SK-N-SH treated with all-trans-retinoic acid at 6 μM for 48 hours (cell line): ENCODE results near the gene PVALB.

Experiments used
- ATAC-seq: fragments of 200-7000 bp; cut with Tn5 transposase; 3 replicates; pipeline ENCODE4 v1.9.1; 2020; ENCODE audit warnings: mild to moderate bottlenecking, moderate library complexity
- ARNTL ChIP-seq: fragments of 450-650 bp; formaldehyde crosslinking; IDR thresholded peaks from 2 replicates; pipeline ENCODE4 v1.5.0; 2020; ENCODE audit warnings: low read depth, mild to moderate bottlenecking, moderate library complexity, borderline replicate concordance
- BACH2 ChIP-seq: fragments of 250-450 bp; sonication (Bioruptor Pico); IDR thresholded peaks from 2 replicates; pipeline ENCODE4 v1.9.0; 2021; ENCODE audit warnings: mild to moderate bottlenecking, borderline replicate concordance
- CSDC2 ChIP-seq: fragments of 250-450 bp; sonication (Bioruptor Pico); IDR thresholded peaks from 2 replicates; pipeline ENCODE4 v1.5.0; 2020; ENCODE audit warnings: mild to moderate bottlenecking, moderate library complexity
- CSRNP3 ChIP-seq: fragments of 250-450 bp; sonication (Bioruptor Pico); IDR thresholded peaks from 2 replicates; pipeline ENCODE4 v1.5.1; 2021; ENCODE audit warnings: mild to moderate bottlenecking, moderate library complexity
- GLIS3 ChIP-seq: fragments of 250-450 bp; sonication (Bioruptor Pico); IDR thresholded peaks from 2 replicates; pipeline ENCODE4 v1.5.0; 2020; ENCODE audit warnings: mild to moderate bottlenecking, moderate library complexity
- ISL1 ChIP-seq: fragments of 250-450 bp; sonication (Bioruptor Pico); IDR thresholded peaks from 2 replicates; pipeline ENCODE4 v2.1.2; 2022; ENCODE audit warnings: mild to moderate bottlenecking, moderate library complexity
- OSR1 ChIP-seq: fragments of 250-450 bp; sonication (Bioruptor Pico); IDR thresholded peaks from 2 replicates; pipeline ENCODE4 v1.8.0; 2022; ENCODE audit warnings: moderate library complexity, mild to moderate bottlenecking, inconsistent platforms
- POU6F1 ChIP-seq: fragments of 250-450 bp; sonication (Bioruptor Pico); IDR thresholded peaks from 2 replicates; pipeline ENCODE4 v1.8.0; 2021; ENCODE audit warnings: low read depth, mild to moderate bottlenecking, moderate library complexity, borderline replicate concordance
- PPARA ChIP-seq: fragments of 250-450 bp; sonication (Bioruptor Pico); IDR thresholded peaks from 2 replicates; pipeline ENCODE4 v1.5.0; 2020; ENCODE audit warnings: mild to moderate bottlenecking, borderline replicate concordance
- RARB ChIP-seq: fragments of 250-450 bp; sonication (Bioruptor Pico); IDR thresholded peaks from 2 replicates; pipeline ENCODE4 v1.8.0; 2021; ENCODE audit warnings: mild to moderate bottlenecking, moderate library complexity
- SNAI2 ChIP-seq: fragments of 250-450 bp; sonication (Bioruptor Pico); IDR thresholded peaks from 2 replicates; pipeline ENCODE4 v1.5.0; 2020; ENCODE audit warnings: mild to moderate bottlenecking, moderate library complexity
- TCF4 ChIP-seq: fragments of 250-450 bp; sonication (Bioruptor Pico); IDR thresholded peaks from 2 replicates; pipeline ENCODE4 v1.8.0; 2021; ENCODE audit warnings: mild to moderate bottlenecking, moderate library complexity, borderline replicate concordance
- ZFP3 ChIP-seq: fragments of 250-450 bp; sonication (Bioruptor Pico); IDR thresholded peaks from 2 replicates; pipeline ENCODE4 v1.5.0; 2020; ENCODE audit warnings: mild to moderate bottlenecking, moderate library complexity
- ZNF565 ChIP-seq: fragments of 450-650 bp; formaldehyde crosslinking; conservative IDR thresholded peaks from 2 replicates; pipeline ENCODE4 v1.5.0; 2020; ENCODE audit warnings: low read depth, mild to moderate bottlenecking, moderate library complexity
- ZNF70 ChIP-seq: fragments of 450-650 bp; formaldehyde crosslinking; IDR thresholded peaks from 2 replicates; pipeline ENCODE4 v1.5.0; 2020; ENCODE audit warnings: mild to moderate bottlenecking, moderate library complexity
- ZNF8 ChIP-seq: fragments of 450-650 bp; formaldehyde crosslinking; IDR thresholded peaks from 2 replicates; pipeline ENCODE4 v1.5.0; 2020; ENCODE audit warnings: mild to moderate bottlenecking, moderate library complexity
- TF ChIP-seq, protein P1 (sequence below): fragments of 250-450 bp; sonication (Bioruptor Pico); IDR thresholded peaks from 2 replicates; pipeline ENCODE4 v1.5.0; 2020; ENCODE audit warnings: mild to moderate bottlenecking, moderate library complexity
- TF ChIP-seq, protein P2 (sequence below): fragments of 250-450 bp; sonication (Bioruptor Pico); IDR thresholded peaks from 2 replicates; pipeline ENCODE4 v1.5.1; 2020; ENCODE audit warnings: low read depth, mild to moderate bottlenecking, moderate library complexity

PVALB gene

GRCh38 chr22:36819112-36819511, 2.3 kb upstream of the PVALB start:
- ATAC-seq: no peak
- TF ChIP-seq GLIS3 (no peak), CSRNP3 (CRISPR knock-in tag) (no peak)

DNA sequence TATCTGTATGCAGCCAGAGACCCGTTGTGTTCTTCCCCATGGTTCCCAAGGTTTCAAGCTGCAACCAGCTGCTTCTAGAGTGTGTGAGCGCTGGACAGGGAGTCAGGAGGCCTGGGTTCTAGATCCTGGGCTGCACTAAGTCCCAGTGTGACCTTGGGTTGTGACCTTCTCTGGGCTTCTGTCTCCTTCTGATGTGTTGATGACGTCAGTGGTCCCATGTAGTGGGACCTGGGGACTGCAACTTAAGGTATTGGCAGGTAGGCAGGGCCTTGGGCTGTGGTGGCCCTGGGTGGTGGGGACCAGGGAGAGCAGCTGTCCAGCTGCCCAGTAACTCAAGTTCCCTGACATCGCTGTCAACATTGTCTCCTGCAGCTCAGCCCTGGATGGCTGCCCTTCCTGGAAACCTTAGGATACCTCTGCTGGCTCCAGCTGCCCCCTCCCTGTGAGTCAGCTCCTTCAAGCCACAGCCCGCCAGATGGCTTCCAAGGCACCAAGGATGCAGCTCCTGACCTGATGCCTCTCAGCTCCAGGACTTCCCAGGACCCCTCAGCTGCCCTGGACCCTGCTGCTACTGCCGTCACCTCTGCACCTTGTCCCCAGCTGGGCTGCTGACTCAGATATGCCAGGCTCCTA, 1.3 kb upstream of the PVALB start:
- TF ChIP-seq ARNTL (CRISPR knock-in tag): no peak
- TF ChIP-seq ISL1 (CRISPR knock-in tag): no peak
- no peak for TF ChIP-seq CSDC2 (CRISPR knock-in tag)
- no peak for ATAC-seq

DNA sequence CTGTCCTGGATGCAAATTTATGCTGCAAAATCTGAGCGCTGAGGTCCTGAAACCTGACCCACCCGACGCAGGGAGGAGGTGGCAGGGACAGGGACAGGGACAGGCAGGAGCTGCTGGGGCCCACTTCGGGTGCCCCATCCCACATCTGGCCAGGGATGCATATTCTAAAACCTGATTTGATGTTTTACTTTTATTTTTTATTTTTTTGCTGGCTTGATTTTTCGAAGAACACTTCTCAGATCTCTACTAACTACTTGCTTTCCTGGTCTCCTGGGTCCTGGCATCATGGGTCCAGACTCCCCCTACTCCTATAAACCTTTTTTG, 652 bp upstream of the PVALB start:
- no peak for TF ChIP-seq ZNF70 (CRISPR knock-in tag)
- no peak for ATAC-seq

- TF ChIP-seq PPARA (CRISPR knock-in tag) (no peak), OSR1 (CRISPR knock-in tag) (no peak), RARB (CRISPR knock-in tag) (no peak), ARNTL (CRISPR knock-in tag) (no peak), ZFP3 (CRISPR knock-in tag) (no peak), GLIS3 (no peak), BACH2 (no peak), SNAI2 (CRISPR knock-in tag) (no peak)
- ATAC-seq: no peak
These were observed 548 bp downstream of the PVALB start for GRCh38 chr22:36816339-36816635.

- no peak for ATAC-seq
- TF ChIP-seq TCF4 (CRISPR knock-in tag): no peak
These were observed 1.1 kb downstream of the PVALB start for GRCh38 chr22:36815558-36816338.

DNA sequence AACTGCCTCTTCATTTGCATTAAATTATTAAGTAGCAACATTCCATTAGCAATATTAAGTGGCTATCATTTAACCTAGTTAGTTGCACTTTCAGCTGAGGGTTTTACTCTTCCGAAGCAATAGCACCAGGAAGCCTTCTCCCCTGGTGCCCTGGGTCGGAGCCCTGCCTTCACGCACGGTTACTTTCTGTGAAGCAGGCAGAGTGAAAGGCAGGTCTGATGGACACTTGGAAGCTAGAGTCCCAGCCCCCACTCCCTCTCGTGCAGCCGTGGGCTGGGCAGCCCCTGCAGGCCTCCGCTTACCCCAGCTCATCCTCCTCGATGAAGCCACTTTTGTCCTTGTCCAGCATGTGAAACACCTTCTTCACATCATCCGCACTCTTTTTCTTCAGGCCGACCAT, 2.0 kb downstream of the PVALB start:
- ATAC-seq: no peak
- TF ChIP-seq POU6F1 (CRISPR knock-in tag): no peak
- TF ChIP-seq, protein P1, sequence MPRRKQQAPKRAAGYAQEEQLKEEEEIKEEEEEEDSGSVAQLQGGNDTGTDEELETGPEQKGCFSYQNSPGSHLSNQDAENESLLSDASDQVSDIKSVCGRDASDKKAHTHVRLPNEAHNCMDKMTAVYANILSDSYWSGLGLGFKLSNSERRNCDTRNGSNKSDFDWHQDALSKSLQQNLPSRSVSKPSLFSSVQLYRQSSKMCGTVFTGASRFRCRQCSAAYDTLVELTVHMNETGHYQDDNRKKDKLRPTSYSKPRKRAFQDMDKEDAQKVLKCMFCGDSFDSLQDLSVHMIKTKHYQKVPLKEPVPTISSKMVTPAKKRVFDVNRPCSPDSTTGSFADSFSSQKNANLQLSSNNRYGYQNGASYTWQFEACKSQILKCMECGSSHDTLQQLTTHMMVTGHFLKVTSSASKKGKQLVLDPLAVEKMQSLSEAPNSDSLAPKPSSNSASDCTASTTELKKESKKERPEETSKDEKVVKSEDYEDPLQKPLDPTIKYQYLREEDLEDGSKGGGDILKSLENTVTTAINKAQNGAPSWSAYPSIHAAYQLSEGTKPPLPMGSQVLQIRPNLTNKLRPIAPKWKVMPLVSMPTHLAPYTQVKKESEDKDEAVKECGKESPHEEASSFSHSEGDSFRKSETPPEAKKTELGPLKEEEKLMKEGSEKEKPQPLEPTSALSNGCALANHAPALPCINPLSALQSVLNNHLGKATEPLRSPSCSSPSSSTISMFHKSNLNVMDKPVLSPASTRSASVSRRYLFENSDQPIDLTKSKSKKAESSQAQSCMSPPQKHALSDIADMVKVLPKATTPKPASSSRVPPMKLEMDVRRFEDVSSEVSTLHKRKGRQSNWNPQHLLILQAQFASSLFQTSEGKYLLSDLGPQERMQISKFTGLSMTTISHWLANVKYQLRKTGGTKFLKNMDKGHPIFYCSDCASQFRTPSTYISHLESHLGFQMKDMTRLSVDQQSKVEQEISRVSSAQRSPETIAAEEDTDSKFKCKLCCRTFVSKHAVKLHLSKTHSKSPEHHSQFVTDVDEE (CRISPR knock-in tag): no peak
- no peak for TF ChIP-seq ARNTL (CRISPR knock-in tag)
- TF ChIP-seq, protein P2, sequence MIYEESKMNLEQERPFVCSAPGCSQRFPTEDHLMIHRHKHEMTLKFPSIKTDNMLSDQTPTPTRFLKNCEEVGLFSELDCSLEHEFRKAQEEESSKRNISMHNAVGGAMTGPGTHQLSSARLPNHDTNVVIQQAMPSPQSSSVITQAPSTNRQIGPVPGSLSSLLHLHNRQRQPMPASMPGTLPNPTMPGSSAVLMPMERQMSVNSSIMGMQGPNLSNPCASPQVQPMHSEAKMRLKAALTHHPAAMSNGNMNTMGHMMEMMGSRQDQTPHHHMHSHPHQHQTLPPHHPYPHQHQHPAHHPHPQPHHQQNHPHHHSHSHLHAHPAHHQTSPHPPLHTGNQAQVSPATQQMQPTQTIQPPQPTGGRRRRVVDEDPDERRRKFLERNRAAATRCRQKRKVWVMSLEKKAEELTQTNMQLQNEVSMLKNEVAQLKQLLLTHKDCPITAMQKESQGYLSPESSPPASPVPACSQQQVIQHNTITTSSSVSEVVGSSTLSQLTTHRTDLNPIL (CRISPR knock-in tag): no peak
- no peak for TF ChIP-seq ZNF565 (CRISPR knock-in tag)
- TF ChIP-seq ZNF8 (CRISPR knock-in tag): no peak
